ENCODE measurements around the gene SMG7. TPM values are rescaled to one million over a fixed set of nuclear protein-coding genes. Genes with fewer than 3 reads are reported as not detected.

The SMG7 gene
- total RNA-seq, 4 donors from 2014 or later, result 30.3 to 59.9 (median 38.4) TPM

DNA sequence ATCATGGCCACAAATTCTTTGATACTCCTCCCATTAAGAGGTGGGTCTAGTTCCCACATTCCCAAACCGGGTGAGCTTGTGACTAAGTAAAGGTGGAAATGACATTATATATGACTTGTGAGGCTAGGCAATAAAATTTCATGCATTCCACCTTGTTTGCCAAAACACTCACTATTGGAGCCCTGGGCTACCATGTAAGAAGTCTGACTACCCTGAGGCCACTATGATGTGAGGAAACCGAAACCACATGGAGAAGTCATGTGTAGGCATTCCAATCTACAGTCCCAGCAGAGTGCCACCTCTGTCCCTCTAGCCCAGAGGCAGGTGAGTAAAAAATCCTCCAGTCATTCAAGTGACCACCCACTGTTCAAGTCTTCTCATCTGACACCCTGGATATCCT is 17.9 kb upstream of the SMG7 start:
- TF ChIP-seq CTCF (IDR thresholded peaks at IDR 0.05), result no peak

DNA sequence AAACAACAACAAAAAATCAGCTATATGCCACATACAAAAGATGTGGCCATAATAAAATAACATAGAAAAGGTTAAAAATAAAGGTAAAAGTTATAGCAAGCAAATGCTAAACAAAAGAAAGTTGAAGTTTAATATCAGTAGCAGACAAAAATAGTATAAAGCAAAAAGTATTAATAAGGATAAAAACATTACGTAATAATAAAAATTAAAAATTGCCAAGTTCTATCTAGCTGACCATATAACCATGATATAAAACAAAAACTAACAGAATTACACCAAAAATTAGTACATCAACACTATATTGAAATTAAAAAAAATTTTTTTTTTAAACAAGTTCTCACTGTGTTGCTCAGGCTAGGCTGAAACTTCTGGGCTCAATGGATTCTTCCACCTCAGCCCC is 15.5 kb upstream of the SMG7 start:
- DNase-seq (ENCODE audit: low spot score) (no peak), ATAC-seq (ENCODE audit: low FRiP score) (no peak)
- no peak for TF ChIP-seq CTCF (IDR thresholded peaks at IDR 0.05)

More for the DNA sequence above, 17.9 kb upstream of the SMG7 start:
- ATAC-seq (ENCODE audit: low FRiP score), result no peak
- no peak for DNase-seq (ENCODE audit: low spot score)

- TF ChIP-seq CTCF (IDR thresholded peaks at IDR 0.05), result no peak
- ATAC-seq (ENCODE audit: low FRiP score) (no peak), DNase-seq (ENCODE audit: low spot score) (no peak)
Measured at GRCh38 chr1:183457449-183457848, 14.8 kb upstream of the SMG7 start.

DNA sequence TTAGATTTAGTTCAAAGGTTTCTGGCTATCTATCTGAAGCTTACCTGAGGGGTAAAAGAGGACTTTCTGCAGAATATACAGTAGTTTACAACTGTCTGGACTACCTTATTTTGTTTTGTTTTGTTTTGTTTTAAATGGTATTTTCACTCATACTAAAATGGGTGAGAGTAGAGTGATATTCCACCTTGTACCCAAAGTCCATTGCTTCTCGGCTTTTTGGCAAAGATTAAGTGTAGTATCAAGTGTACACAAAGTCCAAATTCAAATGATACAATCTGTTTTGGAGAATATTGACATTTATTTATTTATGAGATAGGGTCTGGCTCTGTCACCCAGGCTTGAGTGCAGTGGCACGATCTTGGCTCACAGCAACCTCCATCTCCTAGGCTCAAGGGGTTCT is 11.7 kb upstream of the SMG7 start:
- ATAC-seq (ENCODE audit: low FRiP score), result no peak
- DNase-seq (ENCODE audit: low spot score), result no peak
- no peak for TF ChIP-seq CTCF (IDR thresholded peaks at IDR 0.05)

DNA sequence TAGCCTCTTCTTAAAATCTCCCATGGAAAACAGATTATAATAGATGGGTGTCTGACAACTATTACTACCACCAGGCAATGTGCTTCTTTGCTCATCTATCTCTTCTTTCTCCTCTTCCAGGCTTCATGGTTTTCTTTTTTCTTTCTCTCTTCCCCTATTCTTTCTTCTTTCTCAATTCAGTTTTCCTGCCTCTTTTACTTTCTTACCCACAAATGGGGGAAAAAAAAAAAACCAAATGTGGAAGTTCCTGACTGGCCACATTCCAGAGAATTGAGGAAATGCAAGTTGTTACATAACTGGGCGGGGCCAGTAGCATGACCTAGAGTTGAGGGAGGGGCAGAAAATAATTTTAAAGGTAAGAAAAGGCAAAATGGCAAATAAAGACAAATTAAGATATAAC is 10.9 kb upstream of the SMG7 start:
- DNase-seq (ENCODE audit: low spot score) (no peak), ATAC-seq (ENCODE audit: low FRiP score) (no peak)
- TF ChIP-seq CTCF (IDR thresholded peaks at IDR 0.05), result no peak

DNA sequence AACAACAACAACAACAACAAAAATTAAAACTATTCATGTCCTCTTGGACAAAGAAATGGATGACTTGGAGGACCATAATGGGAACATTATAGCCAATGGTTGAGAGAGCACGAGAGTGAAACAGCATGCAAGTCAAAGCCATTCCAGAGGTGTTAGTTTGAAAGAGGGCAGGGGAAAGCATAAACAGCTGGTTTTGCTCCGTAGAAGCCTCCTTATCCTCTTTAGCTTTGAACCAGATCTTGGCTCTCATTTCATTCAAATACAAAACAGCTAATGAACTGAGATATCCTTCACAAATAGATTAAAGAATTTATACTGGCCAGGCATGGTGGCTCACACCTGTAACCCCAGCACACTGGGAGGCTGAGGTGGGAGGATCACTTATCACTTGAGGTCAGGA is 8.7 kb upstream of the SMG7 start:
- ATAC-seq (ENCODE audit: low FRiP score) (no peak), DNase-seq (ENCODE audit: low spot score) (no peak)
- no peak for TF ChIP-seq CTCF (IDR thresholded peaks at IDR 0.05)

GRCh38 chr1:183466781-183467180 is 5.5 kb upstream of the SMG7 start:
- DNase-seq (ENCODE audit: low spot score) (no peak), ATAC-seq (ENCODE audit: low FRiP score) (no peak)
- TF ChIP-seq CTCF (IDR thresholded peaks at IDR 0.05), result no peak
